Measurements from ENCODE around the gene CD81.
A peak's percentile ranks its signal among the peaks of the same experiment; 100 is the strongest.
"Not testable (repeated sequence)": the region's sequence is repeated elsewhere in the genome, so short reads cannot be mapped to it uniquely, and the experiment has no call there.

CD81 gene, protein sequence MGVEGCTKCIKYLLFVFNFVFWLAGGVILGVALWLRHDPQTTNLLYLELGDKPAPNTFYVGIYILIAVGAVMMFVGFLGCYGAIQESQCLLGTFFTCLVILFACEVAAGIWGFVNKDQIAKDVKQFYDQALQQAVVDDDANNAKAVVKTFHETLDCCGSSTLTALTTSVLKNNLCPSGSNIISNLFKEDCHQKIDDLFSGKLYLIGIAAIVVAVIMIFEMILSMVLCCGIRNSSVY

DNA sequence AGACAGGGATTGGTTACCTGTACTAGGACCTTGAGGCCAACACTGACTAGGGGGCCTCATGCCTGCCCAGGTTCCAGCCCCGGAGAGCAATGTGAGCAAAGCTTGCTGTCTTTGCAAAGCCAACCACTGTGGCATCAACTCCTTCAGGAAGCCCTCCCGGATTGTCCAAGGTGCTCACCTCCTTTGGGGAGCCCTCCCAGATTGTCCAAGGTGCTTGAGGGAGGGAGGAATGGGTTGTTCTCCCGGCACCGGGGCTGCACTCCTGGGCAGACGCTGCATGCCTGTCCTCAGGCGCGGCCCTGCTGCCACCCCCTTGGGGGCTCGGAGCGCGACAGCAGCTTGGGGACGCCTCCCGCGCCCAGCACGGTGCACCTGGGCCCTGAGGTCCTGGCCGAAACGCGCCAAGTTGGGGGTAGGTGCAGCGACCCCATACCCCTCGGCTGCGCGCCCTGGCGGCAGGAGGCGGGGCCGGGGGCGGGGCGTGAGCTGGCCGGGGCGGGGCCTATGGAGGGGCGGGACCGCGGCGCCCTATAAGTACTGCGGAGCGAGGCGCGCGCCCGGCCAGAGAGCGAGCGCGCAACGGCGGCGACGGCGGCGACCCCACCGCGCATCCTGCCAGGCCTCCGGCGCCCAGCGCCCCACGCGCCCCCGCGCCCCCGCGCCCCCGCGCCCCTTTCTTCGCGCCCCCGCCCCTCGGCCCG, at the start of gene CD81:
CD81 (plus strand) TSS at position 560 of the 701 bp plus-strand sequence. CDS start 240 bp downstream, outside the sequence.
- peak; percentile 28 for DNase-seq (ENCODE audit: low read depth, low spot score)

DNA sequence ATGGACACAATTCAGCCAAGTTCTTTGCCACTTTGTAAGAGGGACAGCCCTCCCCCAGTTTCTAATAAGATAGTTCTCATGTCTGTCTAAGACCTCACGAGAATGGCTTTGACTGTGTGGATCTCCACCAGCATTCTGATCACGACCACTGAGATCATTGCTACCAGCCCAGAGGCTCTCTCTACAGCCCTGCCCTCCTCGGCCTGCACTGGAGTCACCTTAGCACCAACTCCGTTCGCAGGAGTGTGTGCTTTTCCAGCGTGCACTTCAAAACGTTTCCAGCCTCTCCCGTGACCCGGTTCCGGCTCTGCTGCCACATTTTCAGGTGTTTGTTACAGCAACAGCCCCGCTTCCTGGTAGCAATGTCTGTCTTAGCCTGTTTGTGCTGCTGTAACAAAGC, 49.1 kb upstream of the CD81 start:
- DNase-seq (ENCODE audit: low read depth, low spot score), result no peak

DNA sequence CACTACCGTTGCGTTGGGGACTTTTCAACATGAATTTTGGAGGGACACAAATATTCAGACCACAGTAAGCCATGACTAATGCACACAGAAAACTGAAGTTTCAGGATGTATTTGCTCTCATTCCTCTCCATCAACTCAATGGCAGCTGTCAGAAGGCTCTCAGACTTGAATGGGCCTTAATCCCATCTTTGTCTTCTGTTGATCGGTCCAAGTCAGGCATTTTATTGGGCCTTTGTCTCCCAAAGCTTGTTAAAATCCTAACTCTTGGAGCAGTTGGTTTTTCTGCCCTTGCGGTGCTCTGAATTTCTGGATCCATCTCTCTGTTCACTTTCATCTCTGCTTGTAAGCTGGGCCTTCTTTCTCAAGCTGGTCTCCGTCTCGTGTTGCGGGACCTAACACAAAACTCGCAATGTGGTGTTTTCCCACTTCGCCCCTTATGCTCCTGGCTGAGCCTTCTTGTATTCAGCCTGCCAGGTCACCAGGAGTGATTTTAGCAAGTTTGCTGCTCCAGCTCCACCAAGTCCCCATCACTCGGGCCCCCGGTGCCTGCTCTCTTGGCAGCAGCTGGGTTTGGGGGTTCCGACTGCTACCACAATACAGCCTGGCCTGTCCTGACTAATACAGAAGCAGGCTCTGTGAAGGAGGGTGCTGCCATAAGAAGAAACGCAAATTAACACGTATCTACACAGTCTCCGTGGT, 48.3 kb upstream of the CD81 start:
- no peak for DNase-seq (ENCODE audit: low read depth, low spot score)

DNA sequence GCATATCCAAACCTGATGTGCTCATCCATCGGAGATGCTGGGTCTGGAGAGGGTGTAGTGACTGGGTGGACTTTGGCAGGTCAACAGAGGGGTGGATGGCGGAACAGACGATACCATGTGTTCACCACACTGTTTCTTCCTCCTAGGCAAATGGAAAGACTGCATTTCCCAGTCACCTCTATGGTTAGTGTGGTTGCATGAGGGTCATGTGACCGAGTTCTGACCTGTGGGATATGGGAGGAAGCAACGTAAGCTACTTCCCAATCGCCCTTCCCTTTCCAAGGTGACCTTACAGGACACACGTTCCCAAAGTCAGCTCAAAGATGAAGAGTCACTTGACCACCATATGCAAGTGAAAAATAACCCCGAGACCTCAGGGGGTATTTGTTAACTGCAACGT, 47.6 kb upstream of the CD81 start:
- no peak for DNase-seq (ENCODE audit: low read depth, low spot score)

DNA sequence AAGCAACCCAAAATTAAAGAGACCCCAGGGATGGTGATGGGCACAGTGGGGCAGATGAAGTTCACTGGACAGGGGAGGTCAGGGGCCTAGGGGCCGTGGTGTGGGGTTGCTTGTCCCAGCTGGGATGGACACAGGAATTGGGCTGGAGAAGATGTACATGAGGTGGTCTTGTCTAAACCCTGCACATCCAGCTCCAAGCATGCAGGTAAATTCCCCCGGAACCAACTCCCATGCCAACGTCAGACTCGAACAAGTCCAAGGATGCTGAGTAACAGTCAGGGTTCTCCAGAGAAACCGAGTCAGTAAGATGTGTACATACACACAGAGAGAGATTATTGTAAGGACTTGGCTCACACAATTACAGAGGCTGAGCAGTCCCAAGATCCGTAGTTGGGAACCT, 46.4 kb upstream of the CD81 start:
- no peak for DNase-seq (ENCODE audit: low read depth, low spot score)

DNA sequence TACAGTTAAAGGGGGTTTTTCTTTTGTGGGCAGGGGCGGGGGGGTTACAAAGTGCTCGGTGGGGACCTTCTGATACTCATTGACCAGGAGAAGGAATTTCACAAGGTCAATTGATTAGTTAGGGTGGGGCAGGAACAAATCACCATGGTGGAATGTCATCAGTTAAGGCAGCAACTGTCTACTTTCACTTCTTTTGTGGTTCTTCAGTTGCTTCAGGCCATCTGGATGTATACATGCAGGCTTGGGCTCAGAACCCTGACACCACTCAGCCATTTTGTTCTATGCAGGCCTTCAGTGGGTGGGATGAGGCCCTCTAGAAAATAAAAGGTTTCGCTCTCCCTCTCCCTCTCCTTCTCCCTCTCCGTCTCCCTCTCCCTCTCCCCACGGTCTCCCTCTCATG, 45.7 kb upstream of the CD81 start:
- DNase-seq (ENCODE audit: low read depth, low spot score), result no peak

DNA sequence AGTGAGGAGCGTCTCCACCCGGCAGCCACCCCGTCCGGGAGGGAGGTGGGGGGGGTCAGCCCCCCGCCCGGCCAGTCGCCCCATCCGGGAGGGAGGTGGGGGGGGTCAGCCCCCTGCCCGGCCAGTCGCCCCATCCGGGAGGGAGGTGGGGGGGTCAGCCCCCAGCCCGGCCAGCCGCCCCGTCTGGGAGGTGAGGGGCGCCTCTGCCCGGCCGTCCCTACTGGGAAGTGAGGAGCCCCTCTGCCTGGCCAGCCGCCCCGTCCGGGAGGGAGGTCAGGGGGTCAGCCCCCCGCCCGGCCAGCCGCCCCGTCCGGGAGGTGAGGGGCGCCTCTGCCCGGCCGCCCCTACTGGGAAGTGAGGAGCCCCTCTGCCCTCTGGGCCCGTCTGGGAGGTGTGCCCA, 44.5 kb upstream of the CD81 start:
- not testable (repeated sequence) for DNase-seq (ENCODE audit: low read depth, low spot score)

DNA sequence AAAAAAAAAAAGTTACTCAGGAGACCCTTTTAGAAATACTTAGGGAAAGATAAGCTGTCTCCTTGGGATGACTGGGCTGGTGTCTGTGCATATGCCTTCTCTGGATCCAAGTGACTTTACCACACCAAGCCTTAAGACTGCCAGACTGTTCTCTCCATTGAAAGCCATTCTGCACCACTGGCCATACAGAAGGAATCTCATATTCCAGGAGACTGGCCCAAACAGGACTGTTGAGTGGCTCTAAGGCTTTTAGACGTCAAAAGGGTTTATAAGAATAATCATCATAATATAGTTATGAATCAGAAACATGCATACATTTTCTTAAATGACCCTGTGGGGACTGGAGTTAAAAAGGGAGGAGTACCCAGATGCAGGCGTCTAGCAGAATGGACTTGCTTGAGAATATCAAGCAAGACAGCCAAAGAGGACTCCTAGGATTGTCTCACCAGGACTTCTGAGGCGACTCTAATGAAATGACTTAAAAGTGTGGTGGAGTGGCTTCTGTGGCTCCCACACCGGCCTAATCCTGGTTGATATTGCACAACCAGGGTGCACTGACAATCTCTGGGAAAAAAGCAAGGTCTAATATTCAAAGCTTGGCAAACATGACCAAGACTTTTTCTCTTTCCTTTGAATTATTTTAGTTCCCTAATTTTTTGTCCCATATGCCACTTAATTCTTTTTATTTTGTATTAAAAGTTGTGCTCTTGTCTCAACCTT, 43.5 kb upstream of the CD81 start:
- not testable (repeated sequence) for DNase-seq (ENCODE audit: low read depth, low spot score)

DNA sequence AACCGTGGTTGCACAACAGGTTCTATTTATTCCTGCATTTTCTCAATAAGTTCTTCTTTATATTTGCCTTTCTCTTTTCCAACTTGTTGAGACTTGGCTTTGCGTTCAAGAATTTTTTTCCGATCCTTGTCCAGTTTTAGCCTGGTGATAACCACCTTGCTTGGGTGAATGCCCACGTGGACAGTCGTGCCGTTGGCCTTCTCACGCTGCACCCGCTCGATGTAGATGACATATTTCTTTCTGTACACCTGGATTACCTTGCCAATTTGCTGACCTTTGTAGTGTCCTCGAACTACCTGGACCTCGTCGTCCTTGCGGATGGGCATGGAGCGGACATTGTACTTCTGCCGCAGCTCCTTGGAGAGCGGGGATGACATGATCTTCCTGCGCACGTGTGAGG, 41.8 kb upstream of the CD81 start:
- DNase-seq (ENCODE audit: low read depth, low spot score), result not testable (repeated sequence)

DNA sequence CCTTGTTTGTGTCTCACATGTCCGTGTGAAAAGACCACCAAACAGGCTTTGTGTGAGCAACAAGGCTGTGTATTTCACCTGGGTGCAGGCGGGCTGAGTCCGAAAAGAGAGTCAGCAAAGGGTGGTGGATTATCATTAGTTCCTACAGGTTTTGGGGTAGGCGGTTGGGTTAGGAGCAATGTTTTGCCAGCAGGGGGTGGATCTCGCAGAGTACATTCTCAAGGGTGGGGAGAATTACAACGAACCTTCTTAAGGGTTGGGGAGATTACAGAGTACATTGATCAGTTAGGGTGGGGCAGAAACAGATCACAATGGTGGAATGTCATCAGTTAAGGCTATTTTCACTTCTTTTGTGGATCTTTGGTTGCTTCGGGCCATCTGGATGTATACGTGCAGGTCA, 38.4 kb upstream of the CD81 start:
- DNase-seq (ENCODE audit: low read depth, low spot score), result not testable (repeated sequence)

DNA sequence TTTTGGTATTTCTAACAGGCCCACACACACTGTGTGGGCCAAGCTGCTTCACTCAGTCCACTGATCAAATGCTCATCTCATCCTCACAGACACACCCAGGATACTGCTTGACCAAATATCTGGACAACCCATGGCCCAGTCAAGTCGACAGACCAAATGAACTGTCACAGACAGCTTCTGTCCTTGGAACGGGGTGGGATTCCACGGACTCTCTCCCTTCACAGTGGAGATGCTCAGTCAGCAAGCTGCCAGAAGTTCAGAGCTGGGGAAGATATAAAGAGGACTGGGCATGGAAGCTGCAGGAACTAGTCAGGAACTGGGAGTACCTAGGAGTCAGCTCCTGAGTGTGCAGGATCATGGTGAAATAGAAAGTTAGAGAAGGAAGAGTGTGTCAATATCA, 34.6 kb upstream of the CD81 start:
- DNase-seq (ENCODE audit: low read depth, low spot score), result no peak

DNA sequence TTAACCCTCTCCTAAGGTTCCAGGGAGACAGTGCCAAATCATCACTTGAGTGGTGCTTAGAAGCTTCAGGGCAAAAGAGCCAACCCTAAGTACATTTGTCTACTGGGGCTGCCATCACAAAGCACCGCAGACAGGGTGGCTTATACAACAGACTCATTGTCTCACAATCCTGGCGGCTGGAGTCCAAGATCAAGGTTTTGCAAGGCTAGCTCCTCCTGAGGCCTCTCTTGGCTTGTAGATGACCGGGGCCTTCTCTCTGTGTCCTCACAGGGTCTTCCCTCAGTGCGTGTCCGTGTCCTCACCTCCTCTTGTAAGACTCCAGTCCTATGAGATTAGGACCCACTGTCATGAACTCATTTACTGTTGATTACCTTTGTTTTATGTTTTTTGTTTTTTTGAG, 34.1 kb upstream of the CD81 start:
- DNase-seq (ENCODE audit: low read depth, low spot score), result no peak

DNA sequence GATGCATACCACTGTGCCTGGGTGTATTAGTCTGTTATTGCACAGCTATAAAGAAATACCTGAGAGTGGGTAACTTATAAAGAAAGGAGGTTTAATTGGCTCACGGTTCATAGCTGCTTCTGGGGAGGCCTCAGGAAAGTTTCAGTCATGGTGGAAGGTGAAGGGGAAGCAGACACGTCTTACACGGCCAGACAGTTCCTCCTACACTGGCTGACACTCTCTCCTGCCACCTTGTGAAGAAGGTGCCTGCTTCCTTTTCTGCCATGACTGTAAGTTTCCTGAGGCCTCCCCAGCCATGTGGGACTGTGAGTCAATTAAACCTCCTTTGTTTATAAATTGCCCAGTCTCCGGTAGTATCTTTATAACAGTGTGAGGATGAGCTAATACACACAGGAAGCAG, 33.6 kb upstream of the CD81 start:
- DNase-seq (ENCODE audit: low read depth, low spot score), result no peak

DNA sequence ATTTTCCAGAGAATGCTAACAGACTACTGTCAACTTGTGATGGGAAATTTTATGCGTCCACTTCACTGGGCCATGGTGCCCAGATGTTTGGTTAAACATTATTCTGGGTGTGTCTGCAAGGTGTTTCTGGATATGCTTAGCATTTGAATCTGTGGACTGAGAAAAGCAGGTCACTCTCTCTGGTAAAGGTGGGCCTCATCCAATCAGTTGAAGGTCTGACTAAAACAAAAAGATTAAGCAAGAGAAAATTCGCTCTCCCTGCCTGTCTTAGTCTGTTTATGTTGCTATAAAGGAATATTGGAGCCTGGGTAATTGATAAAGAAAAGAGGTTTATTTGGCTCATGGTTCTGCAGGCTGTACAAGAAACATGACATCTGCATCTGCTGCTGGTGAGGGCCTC, 32.1 kb upstream of the CD81 start:
- no peak for DNase-seq (ENCODE audit: low read depth, low spot score)

DNA sequence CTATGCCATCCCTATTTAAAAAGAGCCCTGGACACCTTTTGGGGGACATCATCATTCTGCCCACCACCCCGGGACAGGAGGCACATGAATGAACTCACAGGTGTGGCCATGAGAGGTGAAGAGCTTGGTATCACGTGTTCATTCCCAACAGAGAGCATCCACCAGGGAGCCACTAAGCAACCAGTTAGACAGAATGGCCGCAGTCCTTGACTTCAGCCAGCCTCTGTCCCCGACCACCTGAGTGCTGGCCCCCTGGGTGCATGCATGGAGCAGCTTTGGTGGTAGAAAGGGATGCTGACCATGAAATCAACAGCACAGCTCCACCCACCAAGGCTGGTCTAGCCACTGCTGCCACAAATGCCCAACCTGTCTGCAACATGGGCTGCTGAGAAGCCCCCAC, 31.1 kb upstream of the CD81 start:
- DNase-seq (ENCODE audit: low read depth, low spot score), result no peak

DNA sequence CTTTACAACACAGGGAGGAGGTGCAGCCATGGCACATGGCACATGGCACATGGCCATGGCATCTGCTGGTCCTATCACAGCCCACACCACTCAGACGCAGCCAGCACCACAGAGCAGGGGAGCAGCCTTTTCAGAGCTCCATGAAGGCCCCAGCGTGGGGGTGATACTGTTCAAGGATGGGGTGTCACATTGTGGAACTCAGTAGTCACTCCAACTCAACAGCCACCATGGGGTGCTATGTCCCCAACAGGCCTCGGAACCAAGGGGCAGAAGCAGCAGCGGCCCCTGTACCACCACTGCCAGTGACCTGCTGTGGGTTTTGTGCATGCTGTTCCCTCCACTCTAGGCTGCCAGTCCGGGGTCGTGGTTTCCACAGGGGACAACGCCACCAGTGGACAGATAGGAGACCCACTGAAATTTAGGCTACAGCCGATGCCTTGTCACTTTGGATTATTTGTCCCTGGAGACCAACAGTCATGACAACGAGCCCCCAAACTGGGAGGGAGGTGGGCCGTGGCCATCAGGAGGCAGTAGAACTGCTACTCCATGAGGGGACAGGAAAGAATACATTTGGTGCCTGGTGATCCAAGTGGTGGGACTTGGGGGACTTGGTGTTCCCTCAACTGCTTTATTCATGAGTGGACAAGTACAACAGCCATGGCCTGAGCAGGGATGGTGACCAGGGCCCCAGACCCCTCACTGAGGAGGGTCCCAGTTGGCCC, 30.4 kb upstream of the CD81 start:
- no peak for DNase-seq (ENCODE audit: low read depth, low spot score)

DNA sequence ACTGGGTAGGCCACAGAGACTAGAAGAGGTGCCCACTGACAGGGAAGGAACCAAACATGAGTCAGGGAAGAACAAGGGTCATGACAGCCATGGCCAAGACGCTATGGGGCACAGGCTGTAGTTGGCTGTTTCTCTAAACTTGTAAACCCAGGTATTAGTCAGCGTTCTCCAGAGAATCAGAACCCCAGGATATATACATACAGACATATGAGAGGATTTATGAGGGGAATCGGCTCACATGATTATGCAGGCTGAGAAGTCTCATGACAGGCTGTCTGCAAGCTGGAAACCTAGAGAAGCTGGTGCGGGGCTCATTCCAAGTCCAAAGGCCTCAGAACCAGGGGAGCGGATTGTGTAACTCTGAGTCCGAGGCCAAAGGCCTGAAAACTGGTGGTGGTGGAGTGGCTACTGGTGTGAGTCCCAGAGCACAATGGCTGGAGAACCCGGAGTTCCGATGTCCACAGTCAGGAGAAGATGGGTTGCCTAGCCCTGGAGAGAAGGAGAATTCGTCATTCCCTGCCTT, 29.7 kb upstream of the CD81 start:
- no peak for DNase-seq (ENCODE audit: low read depth, low spot score)

DNA sequence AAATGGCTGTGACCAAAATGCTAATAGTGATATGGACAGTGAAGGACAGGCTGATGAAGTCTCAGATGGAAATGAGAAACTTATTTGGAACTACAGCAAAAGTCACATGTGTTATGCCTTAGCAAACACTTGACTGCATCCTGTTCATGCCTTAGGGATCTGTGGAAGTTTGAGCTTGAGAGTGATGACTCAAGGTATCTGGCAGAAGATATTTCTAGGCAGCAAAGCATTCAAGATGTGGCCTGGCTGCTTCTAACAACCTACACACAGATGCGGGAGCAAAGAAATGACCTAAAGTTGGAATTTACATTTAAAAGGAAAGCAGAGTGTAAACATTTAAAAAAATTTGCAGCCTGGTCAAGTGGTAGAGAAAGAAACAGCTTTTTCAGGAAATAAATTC, 28.1 kb upstream of the CD81 start:
- DNase-seq (ENCODE audit: low read depth, low spot score), result no peak

DNA sequence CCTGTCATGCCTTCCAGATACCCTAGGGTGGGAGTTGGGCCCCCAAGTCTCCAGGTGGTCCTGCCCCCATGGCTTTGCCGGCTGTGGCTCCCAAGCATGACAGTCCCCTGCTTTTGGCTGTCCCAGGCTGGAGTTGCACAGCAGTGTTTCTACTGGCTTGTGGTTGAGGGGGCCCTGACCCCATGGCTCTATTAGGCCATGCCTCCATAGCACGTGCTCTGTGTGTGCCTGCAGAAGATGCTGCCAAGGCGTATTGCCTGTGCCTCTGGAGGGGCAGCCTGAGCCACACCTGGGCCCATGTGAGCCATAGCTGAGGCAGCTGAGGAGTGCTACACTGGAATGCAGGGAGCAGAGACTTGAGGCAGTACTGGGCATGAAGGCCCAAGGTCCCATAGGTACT, 25.4 kb upstream of the CD81 start:
- no peak for DNase-seq (ENCODE audit: low read depth, low spot score)

DNA sequence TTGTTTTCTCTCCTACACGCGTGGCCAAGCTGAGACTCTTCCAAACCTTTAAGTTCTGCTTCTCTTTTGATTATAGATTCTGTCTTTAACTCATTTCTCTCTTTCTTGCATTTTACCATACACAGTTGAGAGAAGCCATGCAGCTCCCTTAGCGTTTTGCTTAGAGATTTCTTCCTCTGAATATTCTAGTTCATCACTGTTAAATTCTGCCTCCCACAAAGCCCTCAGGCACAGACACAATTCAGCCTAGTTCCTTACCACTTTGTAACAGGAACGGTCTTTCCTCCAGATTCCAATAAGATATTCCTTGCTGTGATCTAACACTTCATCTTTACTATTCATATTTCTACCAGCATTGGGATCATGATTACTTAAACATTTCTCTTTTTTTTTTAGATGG, 24.7 kb upstream of the CD81 start:
- no peak for DNase-seq (ENCODE audit: low read depth, low spot score)

DNA sequence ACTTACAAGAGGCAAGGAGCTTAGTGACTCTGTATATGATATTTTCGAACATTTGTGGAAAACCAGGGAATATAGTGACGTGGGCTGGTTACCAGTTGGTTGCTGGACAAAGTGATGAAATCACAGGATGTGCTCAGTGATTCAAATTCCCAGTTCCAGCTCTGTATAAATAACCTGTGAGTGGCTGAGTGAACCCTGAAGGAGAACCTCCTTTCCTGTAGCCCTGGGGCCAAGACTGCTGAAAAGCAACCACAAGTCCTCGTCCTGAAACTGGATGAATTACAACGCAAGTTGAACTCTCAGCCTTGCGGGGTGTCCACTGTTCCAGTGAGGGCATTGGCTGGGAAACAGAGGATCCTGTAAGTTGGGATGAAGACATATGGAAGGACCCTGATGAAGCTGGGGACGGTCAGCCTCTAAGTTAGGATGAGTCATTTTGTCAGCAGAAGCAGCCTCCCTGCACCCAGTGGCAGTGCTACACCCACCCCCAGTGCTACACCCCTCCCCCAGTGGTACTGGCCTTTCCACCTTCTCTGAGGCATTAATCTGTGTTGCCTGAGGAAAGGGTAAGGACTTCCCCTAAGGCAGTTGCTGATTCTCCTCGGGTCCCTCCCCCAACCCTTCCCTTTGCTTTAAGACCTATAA, 22.0 kb upstream of the CD81 start:
- DNase-seq (ENCODE audit: low read depth, low spot score), result no peak
